ENCODE data around the gene PTOV1.
A peak's percentile ranks its signal among the peaks of the same experiment; 100 is the strongest.

The PTOV1 gene

GRCh38 chr19:49847731-49848696 is 2.9 kb upstream of the PTOV1 start:
- H3K36me3 ChIP-seq (ENCODE audit: insufficient read depth, low read length): no peaks in the 10 kb centered on the region
- H3K4me3 ChIP-seq (ENCODE audit: low read depth in 1 of 2, low read length in 2 of 2): no peak overlapping the region
- H3K4me1 ChIP-seq (ENCODE audit: insufficient read depth, low read length): peaks cover 18% of the 10 kb centered on the region
- no peaks in the 10 kb centered on the region for H3K9me3 ChIP-seq (ENCODE audit: low read length)
- no peak overlapping the region for H3K27ac ChIP-seq (ENCODE audit: low read depth, low read length)
- H3K9ac ChIP-seq (ENCODE audit: low read length): no peak overlapping the region
- H3K27me3 ChIP-seq (ENCODE audit: control insufficient read depth in 1 of 2, insufficient read depth in 2 of 2, low read length in 2 of 2): no peaks in the 10 kb centered on the region

- Histone ChIP-seq H3K27me3 (ENCODE audit: control insufficient read depth in 1 of 2, insufficient read depth in 2 of 2, low read length in 2 of 2) (no peaks in the 10 kb centered on the region), H3K4me3 (ENCODE audit: low read depth in 1 of 2, low read length in 2 of 2) (peak overlapping the region in 1 of 2 donors; percentile 12), H3K9me3 (ENCODE audit: low read length) (no peaks in the 10 kb centered on the region), H3K9ac (ENCODE audit: low read length) (no peak overlapping the region), H3K36me3 (ENCODE audit: insufficient read depth, low read length) (no peaks in the 10 kb centered on the region), H3K27ac (ENCODE audit: low read depth, low read length) (no peak overlapping the region), H3K4me1 (ENCODE audit: insufficient read depth, low read length) (peaks cover 27% of the 10 kb centered on the region)
These were observed 2.0 kb upstream of the PTOV1 start for GRCh38 chr19:49848938-49849337.

- H3K27me3 ChIP-seq (ENCODE audit: control insufficient read depth in 1 of 2, insufficient read depth in 2 of 2, low read length in 2 of 2): no peaks in the 10 kb centered on the region
- peak overlapping the region; percentile 95 for H3K27ac ChIP-seq (ENCODE audit: low read depth, low read length)
- peak overlapping the region; percentile 12 to 70 for H3K4me3 ChIP-seq (ENCODE audit: low read depth in 1 of 2, low read length in 2 of 2)
- H3K9ac ChIP-seq (ENCODE audit: low read length): no peak overlapping the region
- no peaks in the 10 kb centered on the region for H3K9me3 ChIP-seq (ENCODE audit: low read length)
- H3K4me1 ChIP-seq (ENCODE audit: insufficient read depth, low read length): peaks cover 27% of the 10 kb centered on the region
- no peaks in the 10 kb centered on the region for H3K36me3 ChIP-seq (ENCODE audit: insufficient read depth, low read length)
These were observed 1.3 kb upstream of the PTOV1 start for GRCh38 chr19:49849433-49850220.

GRCh38 chr19:49850221-49850486 is 805 bp upstream of the PTOV1 start:
- no peaks in the 10 kb centered on the region for H3K9me3 ChIP-seq (ENCODE audit: low read length)
- no peaks in the 10 kb centered on the region for H3K27me3 ChIP-seq (ENCODE audit: control insufficient read depth in 1 of 2, insufficient read depth in 2 of 2, low read length in 2 of 2)
- peak overlapping the region; percentile 95 for H3K27ac ChIP-seq (ENCODE audit: low read depth, low read length)
- H3K9ac ChIP-seq (ENCODE audit: low read length): no peak overlapping the region
- peaks cover 27% of the 10 kb centered on the region for H3K4me1 ChIP-seq (ENCODE audit: insufficient read depth, low read length)
- peak overlapping the region in 1 of 2 donors; percentile 70 for H3K4me3 ChIP-seq (ENCODE audit: low read depth in 1 of 2, low read length in 2 of 2)
- no peaks in the 10 kb centered on the region for H3K36me3 ChIP-seq (ENCODE audit: insufficient read depth, low read length)

GRCh38 chr19:49851456-49852259 is 699 bp downstream of the PTOV1 start:
- Histone ChIP-seq H3K4me3 (ENCODE audit: low read depth in 1 of 2, low read length in 2 of 2) (peak overlapping the region; percentile 53 to 70), H3K9me3 (ENCODE audit: low read length) (no peaks in the 10 kb centered on the region), H3K4me1 (ENCODE audit: insufficient read depth, low read length) (peaks cover 27% of the 10 kb centered on the region), H3K36me3 (ENCODE audit: insufficient read depth, low read length) (peaks cover 6% of the 10 kb centered on the region), H3K27me3 (ENCODE audit: control insufficient read depth in 1 of 2, insufficient read depth in 2 of 2, low read length in 2 of 2) (no peaks in the 10 kb centered on the region), H3K9ac (ENCODE audit: low read length) (no peak overlapping the region), H3K27ac (ENCODE audit: low read depth, low read length) (peak overlapping the region; percentile 95)

GRCh38 chr19:49852631-49853126 is 1.7 kb downstream of the PTOV1 start:
- Histone ChIP-seq H3K36me3 (ENCODE audit: insufficient read depth, low read length) (peaks cover 12% of the 10 kb centered on the region), H3K4me1 (ENCODE audit: insufficient read depth, low read length) (peaks cover 27% of the 10 kb centered on the region), H3K4me3 (ENCODE audit: low read depth in 1 of 2, low read length in 2 of 2) (peak overlapping the region; percentile 53 to 68), H3K27ac (ENCODE audit: low read depth, low read length) (peak overlapping the region; percentile 49), H3K9me3 (ENCODE audit: low read length) (no peaks in the 10 kb centered on the region), H3K27me3 (ENCODE audit: control insufficient read depth in 1 of 2, insufficient read depth in 2 of 2, low read length in 2 of 2) (no peaks in the 10 kb centered on the region), H3K9ac (ENCODE audit: low read length) (no peak overlapping the region)

GRCh38 chr19:49853852-49854377 is 3.0 kb downstream of the PTOV1 start:
- Histone ChIP-seq H3K36me3 (ENCODE audit: insufficient read depth, low read length) (peaks cover 14% of the 10 kb centered on the region), H3K9me3 (ENCODE audit: low read length) (no peaks in the 10 kb centered on the region), H3K27me3 (ENCODE audit: control insufficient read depth in 1 of 2, insufficient read depth in 2 of 2, low read length in 2 of 2) (no peaks in the 10 kb centered on the region), H3K4me3 (ENCODE audit: low read depth in 1 of 2, low read length in 2 of 2) (no peak overlapping the region), H3K27ac (ENCODE audit: low read depth, low read length) (no peak overlapping the region), H3K9ac (ENCODE audit: low read length) (no peak overlapping the region), H3K4me1 (ENCODE audit: insufficient read depth, low read length) (peaks cover 27% of the 10 kb centered on the region)

- H3K27ac ChIP-seq (ENCODE audit: low read depth, low read length): no peak overlapping the region
- H3K9ac ChIP-seq (ENCODE audit: low read length): no peak overlapping the region
These were observed 3.7 kb downstream of the PTOV1 start for GRCh38 chr19:49854378-49855263.

GRCh38 chr19:49855277-49855675 is 4.3 kb downstream of the PTOV1 start:
- Histone ChIP-seq H3K27ac (ENCODE audit: low read depth, low read length) (no peak overlapping the region), H3K9ac (ENCODE audit: low read length) (no peak overlapping the region), H3K4me3 (ENCODE audit: low read depth in 1 of 2, low read length in 2 of 2) (no peak overlapping the region), H3K9me3 (ENCODE audit: low read length) (no peaks in the 10 kb centered on the region), H3K27me3 (ENCODE audit: control insufficient read depth in 1 of 2, insufficient read depth in 2 of 2, low read length in 2 of 2) (no peaks in the 10 kb centered on the region), H3K36me3 (ENCODE audit: insufficient read depth, low read length) (peaks cover 14% of the 10 kb centered on the region), H3K4me1 (ENCODE audit: insufficient read depth, low read length) (peaks cover 21% of the 10 kb centered on the region)

More at GRCh38 chr19:49854378-49855263, 3.7 kb downstream of the PTOV1 start:
- Histone ChIP-seq H3K9me3 (ENCODE audit: low read length) (no peaks in the 10 kb centered on the region), H3K4me1 (ENCODE audit: insufficient read depth, low read length) (peaks cover 27% of the 10 kb centered on the region), H3K27me3 (ENCODE audit: control insufficient read depth in 1 of 2, insufficient read depth in 2 of 2, low read length in 2 of 2) (no peaks in the 10 kb centered on the region), H3K36me3 (ENCODE audit: insufficient read depth, low read length) (peaks cover 14% of the 10 kb centered on the region), H3K4me3 (ENCODE audit: low read depth in 1 of 2, low read length in 2 of 2) (no peak overlapping the region)
